Activated T-cell treated with anti-CD3 and anti-CD28 coated beads for 48 hours (primary cell): Measurements from ENCODE around the gene SNRNP70.
"Not testable (repeated sequence)": the region's sequence is repeated elsewhere in the genome, so short reads cannot be mapped to it uniquely, and the experiment has no call there.

ENCODE experiments used
- DNase-seq: peaks from one replicate; pipeline ENCODE4 v3.0.0-alpha.2; 2020; ENCODE audit warnings: low read depth

Gene SNRNP70

GRCh38 chr19:49120325-49120683, 35.1 kb downstream of the SNRNP70 start:
- DNase-seq = no peak

- DNase-seq = no peak
Measured at GRCh38 chr19:49120868-49121267, 35.6 kb downstream of the SNRNP70 start.

- DNase-seq = not testable (repeated sequence)
Measured at GRCh38 chr19:49121841-49122240, 36.6 kb downstream of the SNRNP70 start.

GRCh38 chr19:49123285-49123684, 38.0 kb downstream of the SNRNP70 start:
- not testable (repeated sequence) for DNase-seq

GRCh38 chr19:49125025-49125731, 39.9 kb downstream of the SNRNP70 start:
- no peak for DNase-seq

- DNase-seq = no peak
Measured at GRCh38 chr19:49126575-49126974, 41.3 kb downstream of the SNRNP70 start.

- not testable (repeated sequence) for DNase-seq
Measured at GRCh38 chr19:49127225-49127624, 42.0 kb downstream of the SNRNP70 start.

- peak; percentile 95 for DNase-seq
Measured at GRCh38 chr19:49127674-49128544, 42.7 kb downstream of the SNRNP70 start.

- no peak for DNase-seq
Measured at GRCh38 chr19:49128545-49129237, 43.4 kb downstream of the SNRNP70 start.

- DNase-seq = no peak
Measured at GRCh38 chr19:49129238-49129583, 44.0 kb downstream of the SNRNP70 start.

- DNase-seq = no peak
Measured at GRCh38 chr19:49130325-49130724, 45.1 kb downstream of the SNRNP70 start.

- DNase-seq = no peak
Measured at GRCh38 chr19:49132974-49133609, 47.8 kb downstream of the SNRNP70 start.

- peak; percentile 55 for DNase-seq
Measured at GRCh38 chr19:49133621-49134454, 48.6 kb downstream of the SNRNP70 start.

- DNase-seq = no peak
Measured at GRCh38 chr19:49135686-49136085, 50.4 kb downstream of the SNRNP70 start.

- no peak for DNase-seq
Measured at GRCh38 chr19:49136771-49137171, 51.5 kb downstream of the SNRNP70 start.

GRCh38 chr19:49140951-49141350, 55.7 kb downstream of the SNRNP70 start:
- no peak for DNase-seq

GRCh38 chr19:49141352-49141751, 56.1 kb downstream of the SNRNP70 start:
- DNase-seq = no peak

GRCh38 chr19:49142866-49143335, 57.6 kb downstream of the SNRNP70 start:
- DNase-seq = peak; percentile 76

- DNase-seq = peak; percentile 82
Measured at GRCh38 chr19:49145573-49146407, 60.5 kb downstream of the SNRNP70 start.

- not testable (repeated sequence) for DNase-seq
Measured at GRCh38 chr19:49146408-49146770, 61.1 kb downstream of the SNRNP70 start.
